Posterior vena cava (tissue), 2 donors: ENCODE data around the gene ADAMTSL4. TPM values are rescaled to one million over a fixed set of nuclear protein-coding genes. Genes with fewer than 3 reads are reported as not detected.
"Not testable (repeated sequence)": the region's sequence is repeated elsewhere in the genome, so short reads cannot be mapped to it uniquely, and the experiment has no call there.

Source experiments
- DNase-seq: peaks from one replicate; pipeline ENCODE4 v3.0.0-alpha.2; 2020; ENCODE audit warnings: low spot score
- intact Hi-C, 2 donors: fragments of 100-400 bp; cut with DNase I; formaldehyde crosslinking; loops; one replicate each; pipeline versions ENCODE4 v1.14.1 to v1.14.2; 2022 to 2023
- total RNA-seq, 2 donors: library from RNA; stranded (reverse); fragmentation: NEBNext Ultra II Directional; extraction: Animal tissue kit (Norgen Biotek cat#: 25700); gene quantifications; one replicate each; pipeline ENCODE4 v1.2.1, GENCODE V29; 2021
- donor health status: DM: yes; HTN: yes; CAD: no.
- donor health status: DM: yes; HTN: yes; CAD: no.

The ADAMTSL4 gene
- total RNA-seq, 2 donors from 2014 or later: 79.6 to 99.6 TPM

DNA sequence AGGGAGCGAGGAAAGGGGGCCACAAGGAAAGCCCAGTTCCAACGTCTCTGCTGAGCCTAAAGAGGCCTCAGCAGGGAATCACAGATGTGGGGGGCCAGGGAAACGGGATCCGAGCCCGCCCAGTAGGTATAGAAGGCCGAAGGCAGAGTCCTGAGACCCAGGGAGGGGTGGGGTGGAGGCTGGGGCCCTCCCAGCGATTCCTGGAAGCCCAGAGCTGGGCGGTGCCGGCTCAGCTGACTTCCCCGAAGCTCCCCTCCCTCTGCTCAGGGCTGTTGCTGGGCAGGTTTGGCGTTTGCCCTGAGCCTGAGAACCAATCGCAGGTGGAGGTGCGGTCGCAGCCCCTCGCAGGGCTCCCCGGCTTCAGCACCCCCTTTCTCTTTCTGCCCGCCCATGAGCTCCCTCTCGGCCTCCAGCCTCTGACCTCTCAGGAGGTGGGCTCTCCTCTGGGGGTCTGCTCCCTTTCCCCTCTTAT is 12.8 kb downstream of the ADAMTSL4 start:
- intact Hi-C loops: loop anchor here (5.0 to 10.0 kb wide), 2 partner anchors 60 to 253 kb away; no protein-coding TSS in a partner anchor
- peak; percentile 98 for DNase-seq

GRCh38 chr1:150562446-150563339 is 13.5 kb downstream of the ADAMTSL4 start:
- intact Hi-C loops: loop anchor here (5.0 to 10.0 kb wide), 2 partner anchors 60 to 252 kb away; no protein-coding TSS in a partner anchor
- no peak for DNase-seq

GRCh38 chr1:150563340-150564038 is 14.3 kb downstream of the ADAMTSL4 start:
- intact Hi-C loops: loop anchor here (5.0 to 10.0 kb wide), 2 partner anchors 59 to 251 kb away; no protein-coding TSS in a partner anchor
- DNase-seq: no peak

DNA sequence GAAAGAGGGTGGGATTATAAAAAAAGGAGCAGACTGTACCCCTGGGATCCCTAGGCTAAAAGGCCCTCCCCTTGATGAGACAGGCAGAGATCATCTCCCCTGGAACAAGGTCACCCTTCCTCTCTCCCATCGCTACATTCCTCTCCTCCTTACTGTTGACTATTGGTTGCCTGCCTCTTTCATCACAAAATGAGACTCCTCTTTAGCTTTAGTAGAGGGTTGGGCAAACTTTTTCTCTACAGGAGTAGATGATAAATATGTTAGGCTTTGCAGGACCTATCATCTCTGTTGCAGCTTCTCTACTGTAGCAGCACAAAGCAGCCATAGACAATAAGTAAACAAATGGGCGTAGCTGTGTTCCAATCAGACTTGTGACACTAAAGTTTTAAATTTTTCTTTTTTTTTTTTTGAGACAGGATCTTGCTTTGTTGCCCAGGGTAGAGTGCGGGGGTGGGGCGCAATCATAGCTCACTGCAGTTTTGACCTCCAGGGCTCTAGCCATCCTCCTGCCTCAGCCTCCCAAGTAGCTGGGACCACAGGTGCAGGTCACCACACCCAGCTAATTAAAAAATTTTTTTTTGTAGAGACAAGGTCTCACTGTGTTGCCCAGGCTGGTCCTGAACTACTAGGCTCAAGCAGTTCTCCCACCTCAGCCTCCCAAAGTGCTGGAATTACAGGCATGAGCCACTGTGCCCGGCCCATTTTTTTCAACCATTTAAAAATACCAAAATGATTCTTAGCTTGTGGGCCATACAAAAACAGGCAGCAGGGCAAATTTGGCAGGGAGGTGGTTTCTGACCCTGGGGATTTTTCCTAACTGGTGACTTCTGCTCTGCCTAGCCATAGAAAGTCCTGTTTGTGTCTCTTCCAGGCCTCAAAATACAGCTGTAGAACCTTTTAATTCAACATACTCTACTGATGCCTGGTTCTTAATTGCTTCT is 15.1 kb downstream of the ADAMTSL4 start:
- peak; percentile 85 for DNase-seq
- intact Hi-C loops: loop anchor here (5.0 to 10.0 kb wide), 2 partner anchors 58 to 250 kb away; no protein-coding TSS in a partner anchor

- DNase-seq: not testable (repeated sequence)
Measured at GRCh38 chr1:150565240-150565991, 16.2 kb downstream of the ADAMTSL4 start.

DNA sequence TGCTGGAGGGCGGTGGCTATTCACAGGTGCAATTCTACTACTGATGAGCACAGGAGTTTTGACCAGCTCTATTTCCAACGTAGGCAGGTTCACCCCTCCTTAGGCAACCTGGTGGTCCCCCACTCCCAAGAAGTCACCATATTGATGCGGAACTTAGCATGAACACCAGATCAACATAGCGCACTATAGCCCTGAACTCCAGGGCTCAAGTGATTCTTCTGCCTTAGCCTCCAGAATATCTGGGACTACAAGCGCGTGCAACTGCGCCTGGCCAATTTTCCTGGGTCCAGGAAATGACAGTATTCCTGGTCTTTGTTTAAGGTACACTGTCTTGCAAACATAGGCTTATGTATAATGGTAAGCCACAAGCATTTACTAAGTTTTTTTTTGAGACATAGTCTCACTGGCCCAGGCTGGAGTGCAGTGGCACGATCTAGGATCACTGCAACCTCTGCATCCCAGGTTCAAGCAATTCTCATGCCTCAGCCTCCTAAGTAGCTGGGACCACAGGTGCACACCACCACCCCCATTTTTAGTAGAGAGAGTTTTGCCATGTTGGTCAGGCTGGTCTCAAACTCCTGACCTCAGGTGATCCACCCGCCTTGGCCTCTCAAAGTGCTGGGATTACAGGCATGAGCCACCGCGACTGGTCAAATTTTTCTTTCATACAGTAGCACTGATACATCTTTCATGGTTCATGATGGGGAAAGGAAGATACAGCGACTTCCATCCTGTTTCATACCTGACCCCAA is 17.6 kb downstream of the ADAMTSL4 start:
- intact Hi-C loops: loop anchor here in 1 of 2 donors (10.0 kb wide), 1 partner anchor 248 kb away; no protein-coding TSS in a partner anchor

More at GRCh38 chr1:150565240-150565991, 16.2 kb downstream of the ADAMTSL4 start:
- intact Hi-C loops: loop anchor here in 1 of 2 donors (10.0 kb wide), 1 partner anchor 249 kb away; no protein-coding TSS in a partner anchor

DNA sequence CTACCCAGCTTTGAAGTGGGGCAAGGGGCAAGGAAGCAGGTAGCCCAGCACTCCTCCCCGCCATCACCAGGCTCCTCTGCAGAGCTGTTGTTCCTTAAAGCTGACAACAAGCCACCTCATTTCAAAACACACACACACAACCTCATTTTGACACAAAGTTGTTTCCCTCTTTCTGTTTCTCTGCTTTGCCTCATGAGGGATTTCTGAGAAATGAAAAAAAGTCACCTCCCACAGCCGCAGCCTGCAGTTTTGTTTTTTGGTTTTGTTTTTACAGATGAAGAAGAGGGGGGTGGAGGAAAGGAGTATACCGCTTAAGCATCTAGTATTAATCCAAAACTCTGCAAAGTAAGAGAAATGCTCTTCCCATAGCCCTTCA is 18.1 kb downstream of the ADAMTSL4 start:
- DNase-seq: no peak
- intact Hi-C loops: loop anchor here in 1 of 2 donors (10.0 kb wide), 1 partner anchor 247 kb away; no protein-coding TSS in a partner anchor

More for the DNA sequence above, 17.6 kb downstream of the ADAMTSL4 start:
- DNase-seq: no peak

- intact Hi-C loops: loop anchor here in 1 of 2 donors (10.0 kb wide), 1 partner anchor 247 kb away; no protein-coding TSS in a partner anchor
- DNase-seq: peak; percentile 90
Measured at GRCh38 chr1:150567717-150568593, 18.7 kb downstream of the ADAMTSL4 start.

DNA sequence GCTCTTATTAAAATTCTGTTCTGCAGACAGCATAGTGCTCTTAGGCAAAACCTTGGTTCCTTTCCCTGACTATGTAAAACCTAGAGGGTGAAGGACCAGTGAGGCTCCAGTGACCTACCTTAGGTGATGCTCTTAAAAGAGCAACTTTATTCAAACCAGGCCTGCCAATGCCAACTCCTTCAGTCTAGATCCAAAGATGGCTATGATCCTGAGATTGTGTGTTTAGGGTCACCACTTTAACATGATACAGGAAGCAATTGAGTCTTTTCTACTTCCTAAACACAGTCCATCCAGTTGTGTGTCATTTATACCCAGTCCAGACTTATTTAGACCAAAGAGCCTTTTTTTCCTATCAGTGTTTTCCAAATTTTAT is 19.4 kb downstream of the ADAMTSL4 start:
- intact Hi-C loops: loop anchor here in 1 of 2 donors (10.0 kb wide), 1 partner anchor 246 kb away; no protein-coding TSS in a partner anchor

DNA sequence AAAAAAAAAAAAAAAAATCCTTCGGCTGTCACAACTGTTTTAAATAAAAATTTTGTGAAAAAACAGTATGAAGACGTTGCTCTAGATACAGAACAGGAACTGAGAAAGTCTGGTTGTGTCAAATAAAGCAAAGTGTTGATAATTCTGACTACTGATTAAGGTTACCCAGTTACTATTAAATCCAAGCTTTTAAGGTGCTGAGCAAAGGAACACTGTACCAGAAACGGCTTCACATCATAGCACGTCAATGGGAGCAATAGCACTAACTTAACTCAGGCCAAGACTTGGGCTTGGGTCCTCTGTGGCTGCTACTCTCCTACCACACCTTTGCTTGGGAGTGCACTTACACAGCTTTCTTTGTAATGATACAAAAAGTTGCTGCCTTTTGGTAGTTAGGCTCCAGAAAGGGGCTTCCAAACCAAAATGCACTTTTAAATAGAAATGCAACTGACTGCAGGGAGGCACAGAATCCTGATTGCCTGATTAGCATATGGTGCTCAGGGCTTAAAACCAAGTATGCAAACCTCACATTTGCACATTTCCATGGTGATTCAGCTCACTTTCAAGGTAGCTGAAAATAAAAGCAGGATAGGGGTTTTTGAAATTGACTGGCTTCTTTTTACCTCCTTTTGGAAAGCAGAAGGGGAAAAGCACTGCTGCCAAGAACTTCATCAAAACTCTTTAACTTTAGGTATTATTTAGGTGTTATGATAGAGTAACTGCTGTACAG is 23.9 kb downstream of the ADAMTSL4 start:
- DNase-seq: no peak
- intact Hi-C loops: no loop called here

More for the DNA sequence above, 19.4 kb downstream of the ADAMTSL4 start:
- DNase-seq: no peak

- DNase-seq, intact Hi-C loops: not testable (repeated sequence)
Measured at GRCh38 chr1:150573648-150574071, 24.5 kb downstream of the ADAMTSL4 start.

DNA sequence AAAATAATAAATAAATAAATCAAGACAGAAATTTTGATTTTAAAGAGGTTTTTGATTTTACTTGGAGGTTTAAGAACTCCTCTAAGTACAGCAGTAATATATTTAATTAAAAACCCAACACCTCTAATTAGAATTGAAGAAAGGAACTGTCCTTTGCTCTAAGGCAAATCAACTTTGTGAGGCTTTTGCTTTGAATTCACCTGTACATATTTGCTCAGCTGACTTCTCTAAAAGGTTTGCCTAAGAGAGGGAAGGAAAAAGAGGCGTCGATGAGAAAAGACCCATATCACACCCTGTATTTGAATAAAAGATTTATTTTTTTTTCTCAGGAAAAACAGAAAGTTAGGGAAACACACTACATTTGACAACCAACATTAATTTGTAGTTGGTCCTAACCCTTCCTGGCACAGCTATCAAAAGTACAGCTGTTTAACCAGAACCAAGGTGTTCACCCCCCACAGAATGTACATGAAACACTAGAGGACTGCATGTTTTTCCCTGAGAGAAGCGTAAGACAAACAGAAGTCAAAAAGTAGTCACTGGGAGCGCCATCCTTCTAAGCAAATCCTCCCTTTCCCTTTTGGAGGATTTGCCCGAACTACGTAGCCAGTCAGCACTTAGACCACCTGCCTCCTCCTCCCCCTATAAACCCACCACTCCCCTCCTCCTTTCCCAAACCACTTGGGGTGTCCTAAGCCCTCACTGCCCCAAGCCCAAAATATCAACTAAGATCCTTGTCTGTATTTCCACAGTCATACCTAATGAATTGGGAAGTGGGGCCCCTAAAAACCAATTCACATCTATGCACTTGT is 25.3 kb downstream of the ADAMTSL4 start:
- intact Hi-C loops: no loop called here
- DNase-seq: no peak

- DNase-seq: no peak
- intact Hi-C loops: no loop called here
Measured at GRCh38 chr1:150575072-150575489, 25.9 kb downstream of the ADAMTSL4 start.

GRCh38 chr1:150575518-150576366 is 26.5 kb downstream of the ADAMTSL4 start:
- intact Hi-C loops: no loop called here
- DNase-seq: no peak
